ENCODE results near the gene CLIC5. TPM values are rescaled to one million over a fixed set of nuclear protein-coding genes. Genes with fewer than 3 reads are reported as not detected.

CLIC5 gene
- 10 to 100 TPM in 2 of 3 donors, under 1 TPM in 1; 0.78 to 12.7 (median 11.0) TPM for polyA plus RNA-seq

- 0 to 1% (median 1%) methylated on average over 73 to 82 of the region's 82 CpGs for WGBS, 3 donors
- H3K27ac ChIP-seq (ENCODE audit: low read depth, low read length), result no peak within 1 kb of the TSS
These were observed at the start of gene CLIC5 for GRCh38 chr6:46015119-46015968. Gene CLIC5 (minus strand): TSS chr6:46015860. CDS start chr6:46015542, 318 bp downstream.

DNA sequence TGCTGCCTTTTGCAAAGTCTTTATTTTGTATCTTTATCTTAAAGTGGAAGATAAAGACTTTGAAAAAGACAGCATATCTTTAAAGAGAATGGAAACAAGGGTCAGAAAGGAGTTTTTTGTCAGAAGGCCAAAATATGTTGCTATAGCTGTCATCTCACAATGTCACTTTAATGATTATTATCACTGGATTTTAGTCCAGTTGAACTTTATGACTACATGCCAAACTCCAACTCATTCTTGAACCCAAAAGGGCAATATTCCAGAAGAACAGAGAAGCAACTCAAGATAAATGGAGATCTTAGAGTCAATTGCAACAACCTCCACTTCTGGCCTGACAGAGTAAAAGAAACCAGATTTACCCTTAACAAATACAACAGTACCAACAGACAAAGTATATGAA lies 47.3 kb upstream of the CLIC5 start:
- H3K27ac ChIP-seq (ENCODE audit: low read depth, low read length), result no peak overlapping the region

DNA sequence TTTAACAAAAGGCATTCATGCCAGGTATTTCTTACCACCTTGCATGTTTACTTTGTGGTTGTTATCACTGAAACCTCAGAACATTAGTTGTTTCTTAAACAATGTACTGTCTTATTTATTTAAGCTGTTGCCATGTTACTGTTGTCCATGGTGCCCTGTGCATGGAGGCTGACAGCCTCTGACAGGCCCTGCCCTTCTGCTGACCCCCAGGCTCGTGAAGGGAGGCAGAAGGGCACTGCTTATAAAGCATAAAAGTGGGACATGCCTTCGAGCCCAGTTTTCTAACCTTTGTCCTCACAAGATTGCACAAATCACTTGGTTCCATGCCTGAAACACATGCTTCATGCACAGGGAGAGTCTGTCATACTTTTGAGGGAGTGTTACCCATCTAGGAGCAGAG lies 46.7 kb upstream of the CLIC5 start:
- 16 to 44% (median 42%) methylated on average over 2 of the region's 2 CpGs for whole genome bisulfite sequencing, 3 donors
- H3K27ac ChIP-seq (ENCODE audit: low read depth, low read length), result no peak overlapping the region

DNA sequence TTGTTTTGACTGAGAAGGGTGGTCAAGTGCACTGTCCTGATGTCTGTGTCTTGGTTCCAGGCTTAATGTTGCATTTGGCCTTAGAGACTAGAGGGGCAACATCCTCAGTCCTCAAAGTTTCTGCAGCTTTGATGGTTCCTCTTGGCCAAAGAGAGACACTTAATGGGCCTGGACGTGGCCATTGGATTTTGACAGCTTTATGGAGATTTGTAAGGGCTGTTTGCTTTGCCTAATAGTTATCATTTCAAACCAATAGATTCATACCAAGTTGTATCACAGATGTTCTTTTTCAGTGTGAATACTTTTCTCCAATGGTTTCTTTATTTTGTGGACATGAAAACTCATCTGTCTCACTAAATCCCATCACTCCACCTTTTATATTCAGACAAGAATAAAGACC lies 45.8 kb upstream of the CLIC5 start:
- whole genome bisulfite sequencing, 3 donors, result 57 to 84% (median 64%) methylated on average over 1 of the region's 1 CpG
- H3K27ac ChIP-seq (ENCODE audit: low read depth, low read length), result no peak overlapping the region

DNA sequence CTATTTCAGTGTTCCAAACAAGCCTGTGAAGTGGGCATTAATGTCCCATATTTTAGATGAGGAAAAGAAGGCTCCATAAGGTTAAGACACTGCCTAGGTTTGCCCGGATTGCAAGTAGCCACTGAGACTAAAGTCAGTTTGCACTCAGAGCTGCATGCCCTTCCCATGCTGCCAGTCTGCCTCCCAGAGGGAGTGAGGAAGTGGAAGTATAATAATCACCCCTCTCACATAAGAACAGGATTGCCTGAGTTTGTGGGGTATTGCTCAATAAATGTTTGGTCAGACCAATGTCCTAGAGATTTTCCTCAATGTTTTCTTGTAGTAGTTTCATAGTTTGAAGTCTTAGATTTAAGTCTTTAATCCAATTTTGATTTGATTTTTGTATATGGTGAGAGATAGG lies 43.9 kb upstream of the CLIC5 start:
- H3K27ac ChIP-seq (ENCODE audit: low read depth, low read length), result no peak overlapping the region
- WGBS, 3 donors, result 69 to 92% (median 70%) methylated on average over 1 of the region's 1 CpG

- 92 to 97% (median 93%) methylated on average over 1 of the region's 1 CpG for WGBS, 3 donors
- H3K27ac ChIP-seq (ENCODE audit: low read depth, low read length), result no peak overlapping the region
These were observed 43.3 kb upstream of the CLIC5 start for GRCh38 chr6:46058951-46059350.

DNA sequence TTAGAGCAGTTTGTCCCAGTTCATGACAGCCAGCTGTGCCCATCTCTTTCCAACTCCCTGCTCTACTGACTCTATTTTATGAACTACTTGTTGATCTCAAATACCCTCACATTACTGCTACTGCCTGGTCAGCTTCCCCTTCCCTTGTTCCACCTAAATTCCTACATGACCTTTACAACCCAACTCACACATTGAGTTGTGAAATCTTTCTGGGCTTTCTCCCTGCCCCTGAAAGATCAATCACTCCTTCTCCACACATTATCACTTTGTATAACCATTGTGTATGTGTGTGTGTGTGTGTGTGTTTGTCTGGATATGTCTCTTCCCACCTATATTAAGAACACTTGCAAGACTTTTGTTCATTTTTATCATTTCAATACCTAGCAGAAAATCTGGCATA lies 42.1 kb upstream of the CLIC5 start:
- H3K27ac ChIP-seq (ENCODE audit: low read depth, low read length), result no peak overlapping the region

DNA sequence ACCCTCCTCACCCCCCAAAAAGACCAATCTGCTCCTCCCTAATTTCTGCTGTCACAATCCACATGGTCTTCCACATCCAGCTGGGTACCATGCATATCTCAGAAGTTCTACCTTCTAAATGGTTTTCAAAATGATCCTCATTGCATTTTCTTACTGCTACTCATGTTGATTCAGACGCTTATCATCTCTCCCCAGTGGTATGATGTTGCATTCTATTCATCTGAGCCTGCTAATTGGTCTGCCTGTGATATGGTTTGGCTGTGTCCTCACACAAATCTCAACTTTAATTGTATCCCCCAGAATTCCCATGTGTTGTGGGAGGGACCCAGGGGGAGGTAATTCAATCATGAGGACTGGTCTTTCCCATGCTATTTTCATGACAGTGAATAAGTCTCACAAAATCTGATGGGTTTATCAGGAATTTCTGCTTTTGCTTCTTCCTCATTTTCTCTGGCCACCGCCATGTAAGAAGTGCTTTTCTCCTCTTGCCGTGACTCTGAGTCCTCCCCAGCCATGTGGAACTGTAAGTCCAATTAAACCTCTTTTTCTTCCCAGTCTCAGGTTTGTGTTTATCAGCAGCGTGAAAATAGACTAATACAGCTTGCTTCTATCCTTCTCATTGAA lies 41.4 kb upstream of the CLIC5 start:
- no peak overlapping the region for H3K27ac ChIP-seq (ENCODE audit: low read depth, low read length)
- 89 to 92% (median 91%) methylated on average over 4 of the region's 4 CpGs for WGBS, 3 donors

- H3K27ac ChIP-seq (ENCODE audit: low read depth, low read length), result no peak overlapping the region
- WGBS, 3 donors, result 70 to 82% (median 73%) methylated on average over 5 of the region's 5 CpGs
These were observed 38.9 kb upstream of the CLIC5 start for GRCh38 chr6:46054516-46054915.

- WGBS, 3 donors, result 42 to 66% (median 51%) methylated on average over 9 of the region's 9 CpGs
These were observed 37.6 kb upstream of the CLIC5 start for GRCh38 chr6:46053039-46053933.

DNA sequence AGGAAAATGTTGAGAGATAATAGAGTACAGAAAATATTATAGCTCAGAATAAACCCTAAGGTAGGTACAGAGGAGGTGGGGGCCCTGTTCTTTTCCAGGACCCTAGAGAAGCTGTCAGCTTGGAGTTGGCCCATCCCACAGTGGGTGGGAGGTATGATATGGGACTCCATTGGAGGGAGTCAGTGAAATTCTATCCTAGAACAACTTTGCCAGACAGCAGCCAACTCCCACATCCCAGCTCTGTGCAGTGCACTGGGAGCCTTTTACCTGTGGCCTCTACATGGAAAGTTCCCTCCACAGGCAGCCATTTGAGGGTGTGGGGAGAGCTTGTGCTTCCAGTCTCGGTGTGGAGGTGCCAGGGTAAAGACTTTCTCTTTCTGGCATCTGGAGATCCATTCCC lies 36.8 kb upstream of the CLIC5 start:
- 77 to 95% (median 84%) methylated on average over 1 of the region's 1 CpG for WGBS, 3 donors
- H3K27ac ChIP-seq (ENCODE audit: low read depth, low read length), result no peak overlapping the region

More at GRCh38 chr6:46053039-46053933, 37.6 kb upstream of the CLIC5 start:
- H3K27ac ChIP-seq (ENCODE audit: low read depth, low read length), result no peak overlapping the region

DNA sequence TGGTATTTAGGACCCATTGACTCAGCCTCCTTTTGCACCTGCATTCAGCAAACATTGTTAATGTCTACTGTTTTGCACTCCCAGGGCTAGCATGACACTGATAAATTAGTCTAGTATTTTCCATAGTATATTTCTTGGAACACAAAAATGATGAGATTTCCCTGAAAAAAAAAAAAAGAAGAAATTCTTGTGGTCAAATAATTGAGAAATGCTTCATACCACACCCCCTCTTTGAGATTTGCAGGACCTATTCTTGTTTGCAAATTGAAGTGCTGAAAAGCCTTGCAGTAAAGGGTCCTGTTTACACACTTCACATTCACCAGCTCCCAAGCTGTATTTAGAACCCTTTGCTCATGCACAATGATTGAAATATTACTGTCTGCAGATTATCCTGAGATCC lies 36.3 kb upstream of the CLIC5 start:
- no peak overlapping the region for H3K27ac ChIP-seq (ENCODE audit: low read depth, low read length)

DNA sequence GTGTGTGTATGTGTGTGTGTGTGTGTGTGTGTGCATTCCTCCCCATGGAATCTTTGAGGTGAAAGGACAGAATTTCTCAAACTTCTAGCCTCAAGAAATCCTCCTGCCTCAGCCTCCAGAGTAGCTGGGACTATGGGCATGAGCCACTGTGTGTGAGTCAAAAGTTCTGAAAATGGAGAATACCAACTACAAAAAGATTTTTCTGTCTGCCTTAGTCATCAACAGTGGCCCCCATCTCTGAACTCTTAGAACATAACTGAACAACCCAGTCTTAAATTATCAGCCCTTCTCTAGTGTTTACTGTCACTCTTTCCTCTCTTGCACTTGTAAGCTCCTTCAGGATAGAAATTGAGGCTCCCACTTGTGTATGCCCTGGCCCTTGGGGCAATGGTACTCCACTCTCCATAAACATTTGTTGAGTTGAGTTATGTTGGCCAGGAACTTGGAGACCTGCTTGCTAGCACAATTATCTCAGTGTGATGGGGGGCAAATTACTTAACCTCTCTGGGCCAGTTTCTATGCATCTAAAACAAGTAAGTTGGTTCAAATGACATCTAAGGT lies 35.3 kb upstream of the CLIC5 start:
- no peak overlapping the region for H3K27ac ChIP-seq (ENCODE audit: low read depth, low read length)

GRCh38 chr6:46048646-46049297 lies 33.1 kb upstream of the CLIC5 start:
- WGBS, 3 donors, result 66 to 80% (median 78%) methylated on average over 3 of the region's 3 CpGs
- H3K27ac ChIP-seq (ENCODE audit: low read depth, low read length), result no peak overlapping the region

- H3K27ac ChIP-seq (ENCODE audit: low read depth, low read length), result no peak overlapping the region
- WGBS, 3 donors, result 83 to 88% (median 88%) methylated on average over 5 of the region's 5 CpGs
These were observed 31.0 kb upstream of the CLIC5 start for GRCh38 chr6:46046558-46047174.

DNA sequence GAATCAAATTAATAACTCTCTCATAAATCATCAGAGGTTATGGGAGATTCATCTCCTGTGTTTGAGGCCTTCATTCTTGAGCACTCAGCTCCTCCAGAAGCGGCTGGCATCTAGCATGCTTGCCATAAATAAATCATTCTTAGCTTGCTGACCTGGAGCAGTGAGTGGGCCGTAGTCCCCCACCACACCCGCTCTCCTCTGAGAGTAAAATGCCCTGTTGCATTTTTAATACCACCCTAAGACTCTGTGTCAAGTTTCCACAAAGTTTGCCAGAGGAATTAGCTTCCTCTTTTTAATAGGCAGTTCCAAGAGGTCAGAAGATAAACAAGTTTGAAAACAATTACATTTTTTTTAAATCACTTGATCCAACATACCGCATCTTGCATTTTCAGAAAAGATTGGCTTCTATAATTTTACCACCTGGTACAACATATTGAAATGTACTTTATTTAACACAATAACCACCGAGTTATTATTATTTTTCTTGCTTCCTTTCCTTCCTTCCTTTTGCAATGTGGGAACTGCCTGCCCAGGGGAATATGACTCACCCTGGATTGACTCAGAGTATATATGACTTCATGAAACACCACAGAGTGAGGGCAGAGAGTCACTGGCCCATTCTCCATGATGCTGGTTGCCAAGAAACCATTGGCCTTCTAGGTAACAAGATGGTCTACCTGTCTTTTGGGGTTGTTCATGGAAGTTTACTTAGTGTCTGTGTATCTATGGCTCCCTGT lies 29.4 kb upstream of the CLIC5 start:
- 34 to 72% (median 35%) methylated on average over 5 of the region's 5 CpGs for WGBS, 3 donors
- no peak overlapping the region for H3K27ac ChIP-seq (ENCODE audit: low read depth, low read length)

GRCh38 chr6:46042355-46042999 lies 26.8 kb upstream of the CLIC5 start:
- H3K27ac ChIP-seq (ENCODE audit: low read depth, low read length), result no peak overlapping the region
- 58 to 62% (median 61%) methylated on average over 5 of the region's 5 CpGs for WGBS, 3 donors

All from adipose tissue (tissue), 3 donors.